Measurements from ENCODE around the gene FIGNL2. TPM values are rescaled to one million over a fixed set of nuclear protein-coding genes. Genes with fewer than 3 reads are reported as not detected.

FIGNL2 gene
- total RNA-seq, 4 donors from 2014 or later: not detected

GRCh38 chr12:51872689-51872981 is 24.1 kb upstream of the FIGNL2 start:
- no peak overlapping the region for H3K27ac ChIP-seq
- peaks cover 33% of the 10 kb centered on the region for H3K27me3 ChIP-seq
- in situ Hi-C loops (cut with MboI; ENCODE audit: low pct_ligation_motif_present in 1 of 4, low pct_unique_long_range_greater_than_20kb in 1 of 4, low sequenced_read_pairs in 3 of 4): no loop called here
- no peak for DNase-seq
- TF ChIP-seq CTCF (IDR thresholded peaks at IDR 0.05) (no peak), POLR2A (IDR thresholded peaks at IDR 0.05) (no peak), POLR2AphosphoS5 (IDR thresholded peaks at IDR 0.05) (no peak), EP300 (IDR thresholded peaks at IDR 0.05; ENCODE audit: low read depth) (no peak)
- 96 to 97% methylated on average over 3 of the region's 3 CpGs for WGBS, 2 donors (ENCODE audit: low coverage in 1 of 2)
- peaks cover 8 to 22% (median 13%) of the 10 kb centered on the region in 4 donors for H3K4me1 ChIP-seq
- H3K36me3 ChIP-seq: no peaks in the 10 kb centered on the region
- intact Hi-C loops (cut with DNase I; ENCODE audit: low total_unique reads): no loop called here
- no peaks in the 10 kb centered on the region for H3K9me3 ChIP-seq
- H3K4me3 ChIP-seq: no peak overlapping the region

- WGBS, 2 donors (ENCODE audit: low coverage in 1 of 2): 56 to 100% methylated on average over 1 to 17 of the region's 17 CpGs
- intact Hi-C loops (cut with DNase I; ENCODE audit: low total_unique reads): no loop called here
- Histone ChIP-seq H3K4me3 (no peak overlapping the region), H3K27me3 (peaks cover 37% of the 10 kb centered on the region), H3K9me3 (no peaks in the 10 kb centered on the region), H3K4me1 (peaks cover 8 to 22% (median 13%) of the 10 kb centered on the region in 4 donors), H3K36me3 (no peaks in the 10 kb centered on the region), H3K27ac (no peak overlapping the region)
- peak; percentile 35 for DNase-seq
- in situ Hi-C loops (cut with MboI; ENCODE audit: low pct_ligation_motif_present in 1 of 4, low pct_unique_long_range_greater_than_20kb in 1 of 4, low sequenced_read_pairs in 3 of 4): no loop called here
- TF ChIP-seq EP300 (IDR thresholded peaks at IDR 0.05; ENCODE audit: low read depth): no peak
- no peak for TF ChIP-seq POLR2A (IDR thresholded peaks at IDR 0.05)
- TF ChIP-seq CTCF (IDR thresholded peaks at IDR 0.05): no peak
- no peak for TF ChIP-seq POLR2AphosphoS5 (IDR thresholded peaks at IDR 0.05)
Measured at GRCh38 chr12:51871918-51872688, 23.6 kb upstream of the FIGNL2 start.

- Histone ChIP-seq H3K4me3 (no peak overlapping the region), H3K4me1 (peaks cover 8 to 22% (median 13%) of the 10 kb centered on the region in 4 donors), H3K36me3 (no peaks in the 10 kb centered on the region), H3K9me3 (no peaks in the 10 kb centered on the region), H3K27ac (no peak overlapping the region), H3K27me3 (peaks cover 38% of the 10 kb centered on the region)
- DNase-seq: no peak
- WGBS, 2 donors (ENCODE audit: low coverage in 1 of 2): 60 to 72% methylated on average over 1 to 6 of the region's 6 CpGs
- no peak for TF ChIP-seq POLR2A (IDR thresholded peaks at IDR 0.05)
- TF ChIP-seq POLR2AphosphoS5 (IDR thresholded peaks at IDR 0.05): no peak
- TF ChIP-seq EP300 (IDR thresholded peaks at IDR 0.05; ENCODE audit: low read depth): no peak
- in situ Hi-C loops (cut with MboI; ENCODE audit: low pct_ligation_motif_present in 1 of 4, low pct_unique_long_range_greater_than_20kb in 1 of 4, low sequenced_read_pairs in 3 of 4): no loop called here
- intact Hi-C loops (cut with DNase I; ENCODE audit: low total_unique reads): no loop called here
Measured at GRCh38 chr12:51871126-51871525, 22.6 kb upstream of the FIGNL2 start.

DNA sequence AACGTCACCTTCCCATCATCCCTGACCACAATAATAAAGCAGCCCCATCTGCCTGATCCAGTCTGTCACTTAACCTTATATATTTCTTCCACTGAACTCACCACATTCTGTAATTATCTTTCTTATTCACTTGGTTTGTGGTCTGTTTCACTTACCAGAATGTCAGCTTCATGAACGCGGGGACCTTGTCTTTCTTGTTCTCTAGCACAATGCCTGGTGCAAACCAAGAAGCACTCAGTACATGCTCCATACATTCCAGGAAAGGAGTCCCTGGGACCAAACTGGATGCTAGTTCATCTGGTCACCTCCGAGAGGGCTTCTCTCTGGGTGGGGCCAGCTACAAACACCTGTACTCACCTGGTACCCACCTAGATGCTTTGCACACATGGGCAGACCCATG is 22.0 kb upstream of the FIGNL2 start:
- no peak overlapping the region for H3K27ac ChIP-seq
- no peaks in the 10 kb centered on the region for H3K9me3 ChIP-seq
- intact Hi-C loops (cut with DNase I; ENCODE audit: low total_unique reads): no loop called here
- peaks cover 44% of the 10 kb centered on the region for H3K27me3 ChIP-seq
- in situ Hi-C loops (cut with MboI; ENCODE audit: low pct_ligation_motif_present in 1 of 4, low pct_unique_long_range_greater_than_20kb in 1 of 4, low sequenced_read_pairs in 3 of 4): no loop called here
- peaks cover 8 to 22% (median 13%) of the 10 kb centered on the region in 4 donors for H3K4me1 ChIP-seq
- 68% methylated on average over 4 of the region's 4 CpGs for WGBS, 2 donors (ENCODE audit: low coverage in 1 of 2)
- TF ChIP-seq POLR2AphosphoS5 (IDR thresholded peaks at IDR 0.05) (no peak), POLR2A (IDR thresholded peaks at IDR 0.05) (no peak), CTCF (IDR thresholded peaks at IDR 0.05) (no peak), EP300 (IDR thresholded peaks at IDR 0.05; ENCODE audit: low read depth) (no peak)
- no peak overlapping the region for H3K4me3 ChIP-seq
- H3K36me3 ChIP-seq: no peaks in the 10 kb centered on the region
- no peak for DNase-seq
